Fibroblast of lung (primary cell): Measurements from ENCODE around the gene VEGFA.

Experiments used
- EZH2 ChIP-seq: IDR thresholded peaks from 2 replicates; pipeline ENCODE4 v1.5.1; 2012; ENCODE audit warnings: low read length, control low read depth, mild to moderate bottlenecking; ENCODE audit errors: missing control alignments
- TF ChIP-seq, protein P1 (sequence below), 2 donors: IDR thresholded peaks in 1 of 2; conservative IDR thresholded peaks in 1 of 2; 1 replicate in 1 of 2; 2 replicates in 1 of 2; pipeline ENCODE4 v1.5.1; 2011 to 2012; ENCODE audit warnings: low read length in 2 of 2, control low read depth in 1 of 2, inconsistent platforms in 1 of 2, low read depth in 1 of 2, mild to moderate bottlenecking in 1 of 2

DNA sequence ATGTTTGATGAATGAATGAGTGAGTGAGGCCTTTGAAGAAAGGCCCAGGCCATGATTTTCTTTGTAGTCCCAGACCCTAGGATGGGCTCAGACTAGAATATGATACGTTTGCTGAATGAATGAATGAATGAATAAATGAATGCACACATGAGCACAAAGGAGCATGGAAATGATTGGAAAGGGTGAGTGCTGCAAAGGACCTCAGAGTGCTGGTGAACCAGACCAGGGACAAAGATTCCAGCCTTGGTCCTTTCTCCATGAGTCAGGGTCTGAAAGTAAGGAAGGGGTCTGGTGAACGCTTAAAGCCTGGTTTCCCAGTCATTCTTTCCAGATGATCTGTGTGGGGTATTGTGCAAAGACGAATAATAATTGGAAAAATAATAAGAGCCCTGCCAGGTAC lies 42.4 kb upstream of the VEGFA start:
- TF ChIP-seq, protein P1, sequence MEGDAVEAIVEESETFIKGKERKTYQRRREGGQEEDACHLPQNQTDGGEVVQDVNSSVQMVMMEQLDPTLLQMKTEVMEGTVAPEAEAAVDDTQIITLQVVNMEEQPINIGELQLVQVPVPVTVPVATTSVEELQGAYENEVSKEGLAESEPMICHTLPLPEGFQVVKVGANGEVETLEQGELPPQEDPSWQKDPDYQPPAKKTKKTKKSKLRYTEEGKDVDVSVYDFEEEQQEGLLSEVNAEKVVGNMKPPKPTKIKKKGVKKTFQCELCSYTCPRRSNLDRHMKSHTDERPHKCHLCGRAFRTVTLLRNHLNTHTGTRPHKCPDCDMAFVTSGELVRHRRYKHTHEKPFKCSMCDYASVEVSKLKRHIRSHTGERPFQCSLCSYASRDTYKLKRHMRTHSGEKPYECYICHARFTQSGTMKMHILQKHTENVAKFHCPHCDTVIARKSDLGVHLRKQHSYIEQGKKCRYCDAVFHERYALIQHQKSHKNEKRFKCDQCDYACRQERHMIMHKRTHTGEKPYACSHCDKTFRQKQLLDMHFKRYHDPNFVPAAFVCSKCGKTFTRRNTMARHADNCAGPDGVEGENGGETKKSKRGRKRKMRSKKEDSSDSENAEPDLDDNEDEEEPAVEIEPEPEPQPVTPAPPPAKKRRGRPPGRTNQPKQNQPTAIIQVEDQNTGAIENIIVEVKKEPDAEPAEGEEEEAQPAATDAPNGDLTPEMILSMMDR (conservative IDR thresholded peaks at IDR 0.05 in 1 of 2, IDR thresholded peaks at IDR 0.05 in 1 of 2; ENCODE audit: low read depth in 1 of 2, low read length in 2 of 2) = no peak
- TF ChIP-seq EZH2 = no peak
